T-helper 9 cell (primary cell): ENCODE measurements around the gene USP14.
"Not testable (repeated sequence)": the region's sequence is repeated elsewhere in the genome, so short reads cannot be mapped to it uniquely, and the experiment has no call there.

Source experiments
- DNase-seq: peaks from one replicate; pipeline ENCODE4 v3.0.0-alpha.2; 2020
- total RNA-seq, 2 donors: gene quantifications; one replicate each; lab custom pipeline; 2026; lab: John Stamatoyannopoulos, UW

The USP14 gene
- total RNA-seq, result 34.8 to 57.0 reads per million in 2 donors

GRCh38 chr18:158128-159036 lies at the start of gene USP14:
TSS of gene USP14 (plus strand) at chr18:158557. CDS start at chr18:158699, 142 bp downstream.
- peak; percentile 96 for DNase-seq

GRCh38 chr18:108665-109063 lies 49.7 kb upstream of the USP14 start:
- DNase-seq, result not testable (repeated sequence)

DNA sequence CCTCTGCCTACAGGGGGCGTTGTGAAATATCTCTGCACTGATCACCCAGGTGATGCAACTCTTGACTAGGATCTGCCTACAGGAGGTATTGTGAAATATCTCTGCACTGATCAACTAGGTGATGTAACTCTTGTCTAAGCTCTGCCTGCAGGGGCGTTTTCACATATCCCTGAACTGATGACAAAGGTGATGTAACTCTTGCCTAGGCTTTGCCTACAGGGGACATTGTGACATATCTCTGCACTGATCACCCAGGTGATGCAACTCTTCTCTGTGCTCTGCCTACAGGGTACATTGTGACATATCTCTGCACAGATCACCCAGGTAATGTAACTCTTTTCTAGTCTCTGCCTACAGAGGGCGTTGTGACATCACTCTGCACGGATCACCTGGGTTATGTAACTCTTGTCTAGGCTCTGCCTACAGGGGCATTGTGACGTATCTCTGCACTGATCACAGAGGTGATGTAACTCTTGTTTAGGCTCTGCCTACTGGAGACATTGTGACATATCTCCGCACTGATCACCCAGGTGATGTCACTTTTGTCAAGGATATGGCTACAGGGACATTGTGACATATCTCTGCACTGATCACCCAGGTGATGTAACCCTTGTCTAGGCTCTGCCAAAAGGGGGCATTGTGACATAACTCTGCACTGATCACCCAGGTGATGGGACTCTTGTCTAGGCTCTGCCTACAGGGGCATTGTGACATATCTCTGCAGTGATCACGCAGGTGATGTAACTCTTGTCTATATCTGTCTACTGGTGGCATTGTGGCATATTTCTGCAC lies 49.0 kb upstream of the USP14 start:
- DNase-seq, result peak; percentile 8

DNA sequence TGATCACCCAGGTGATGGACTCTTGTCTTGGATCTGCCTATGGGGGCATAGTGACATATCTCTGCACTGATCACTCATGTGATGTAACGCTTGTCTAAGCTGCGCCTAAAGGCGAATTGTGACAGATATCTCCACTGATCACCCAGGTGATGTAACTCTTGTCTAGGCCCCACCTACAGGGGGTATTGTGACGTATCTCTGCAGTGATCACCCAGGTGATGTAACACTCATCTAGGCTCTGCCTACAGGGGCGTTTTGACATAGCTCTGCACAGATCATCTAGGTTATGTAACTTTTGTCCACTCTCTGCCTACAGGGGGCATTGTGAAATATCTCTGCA lies 48.5 kb upstream of the USP14 start:
- not testable (repeated sequence) for DNase-seq

- DNase-seq, result not testable (repeated sequence)
Measured at GRCh38 chr18:110351-111201, 47.8 kb upstream of the USP14 start.

- DNase-seq, result peak; percentile 62
Measured at GRCh38 chr18:111306-112014, 46.9 kb upstream of the USP14 start.

DNA sequence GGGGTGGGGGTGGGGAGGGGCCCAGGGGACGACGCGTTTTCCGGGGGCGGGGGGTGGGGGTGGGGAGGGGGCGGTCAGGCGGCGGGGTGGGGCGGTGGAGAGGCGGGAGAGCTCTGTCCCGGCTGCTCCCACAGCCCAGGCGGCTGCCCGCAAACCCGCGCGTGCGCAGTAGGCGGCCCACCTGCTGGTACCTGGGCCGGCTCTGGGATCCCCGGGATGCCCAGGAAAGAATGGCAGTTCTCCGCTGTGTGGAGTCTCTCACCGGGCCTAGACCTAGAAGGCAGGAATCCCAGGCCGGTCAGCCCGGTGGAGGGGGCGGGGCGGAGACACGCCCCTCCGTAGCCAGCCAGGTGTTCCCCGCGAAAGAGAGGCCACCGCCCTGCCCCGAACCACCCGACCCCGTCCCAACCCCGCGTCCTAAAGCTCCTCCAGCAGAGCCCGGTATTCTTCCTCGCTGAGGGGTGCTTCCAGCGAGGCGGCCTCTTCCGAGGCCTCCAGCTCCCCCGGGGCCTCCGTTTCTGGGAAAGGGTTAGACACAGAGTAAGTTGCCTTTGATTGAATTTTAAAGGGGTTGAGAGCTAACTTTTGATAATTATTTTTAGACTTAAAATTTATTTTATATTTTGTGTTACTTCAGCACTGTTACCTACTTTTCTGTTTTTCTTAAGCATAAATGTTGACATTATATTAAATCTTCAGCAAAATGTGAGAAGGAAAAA lies 46.2 kb upstream of the USP14 start:
- not testable (repeated sequence) for DNase-seq

DNA sequence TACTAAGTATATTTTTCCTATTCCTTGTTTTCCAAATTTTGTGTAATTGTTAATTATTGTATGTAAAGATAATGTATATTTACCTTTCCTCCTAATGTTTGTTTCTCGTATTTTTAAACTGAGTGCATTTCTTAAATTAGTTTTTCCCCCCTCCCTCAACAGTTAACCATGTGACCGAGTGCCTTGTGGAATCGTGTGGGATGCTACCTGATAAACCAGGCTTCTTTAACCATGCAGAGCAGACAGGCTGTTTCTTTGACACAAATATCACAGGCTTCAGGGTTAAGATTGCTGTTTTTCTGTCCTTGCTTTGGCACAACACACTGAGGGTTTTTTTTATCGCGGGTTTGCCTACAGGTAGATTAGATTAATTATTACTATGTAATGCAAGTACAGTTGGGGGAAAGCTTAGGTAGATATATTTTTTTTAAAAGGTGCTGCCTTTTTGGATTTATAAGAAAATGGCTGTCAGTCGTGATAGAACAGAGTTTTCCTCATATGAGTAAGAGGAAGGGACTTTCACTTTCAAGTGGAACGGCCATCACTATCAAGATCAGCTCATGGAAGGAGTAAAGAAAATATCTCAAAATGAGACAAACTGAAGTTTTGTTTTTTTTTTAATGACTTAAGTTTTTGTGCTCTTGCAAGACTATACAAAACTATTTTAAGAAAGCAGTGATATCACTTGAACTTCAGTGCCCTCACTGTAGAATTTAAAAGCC lies 37.7 kb upstream of the USP14 start:
- not testable (repeated sequence) for DNase-seq

DNA sequence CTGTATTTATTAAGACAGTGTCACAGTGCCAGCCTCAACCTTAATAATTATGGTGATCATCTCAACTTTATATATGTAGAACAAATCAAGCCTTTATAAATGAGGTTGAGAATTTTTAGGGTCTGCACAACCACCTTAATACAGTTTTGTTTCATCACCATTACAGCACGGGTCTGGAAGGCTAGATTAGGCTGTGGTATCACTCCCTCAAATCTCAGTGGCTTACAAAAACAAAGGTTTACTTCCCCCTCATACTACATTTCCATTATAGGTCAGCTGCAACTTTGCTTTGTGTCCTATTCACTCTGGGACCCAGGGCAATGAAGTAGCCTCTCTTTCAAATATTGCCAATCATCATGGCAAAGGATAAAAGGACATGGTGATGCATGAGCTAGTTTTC lies 23.3 kb upstream of the USP14 start:
- no peak for DNase-seq

DNA sequence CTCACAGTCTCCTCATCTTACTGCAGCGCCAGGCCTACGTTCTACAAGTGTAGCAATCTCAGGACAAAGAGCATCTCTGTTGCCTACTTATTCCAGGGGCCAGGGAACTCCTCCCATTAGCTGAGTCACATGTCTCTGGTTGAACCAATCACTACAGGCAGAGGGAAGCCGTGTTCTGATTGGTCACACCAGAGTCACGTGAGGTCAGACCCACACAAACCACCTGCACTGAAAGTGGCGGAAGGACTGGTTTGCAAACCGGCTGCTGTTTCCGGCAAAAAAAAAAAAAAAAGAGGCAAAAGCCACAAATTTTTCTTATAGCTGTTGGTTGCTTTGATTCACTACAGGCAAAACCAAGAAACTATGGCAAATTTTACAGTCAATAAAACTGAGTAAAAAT lies 21.9 kb upstream of the USP14 start:
- peak; percentile 13 for DNase-seq

DNA sequence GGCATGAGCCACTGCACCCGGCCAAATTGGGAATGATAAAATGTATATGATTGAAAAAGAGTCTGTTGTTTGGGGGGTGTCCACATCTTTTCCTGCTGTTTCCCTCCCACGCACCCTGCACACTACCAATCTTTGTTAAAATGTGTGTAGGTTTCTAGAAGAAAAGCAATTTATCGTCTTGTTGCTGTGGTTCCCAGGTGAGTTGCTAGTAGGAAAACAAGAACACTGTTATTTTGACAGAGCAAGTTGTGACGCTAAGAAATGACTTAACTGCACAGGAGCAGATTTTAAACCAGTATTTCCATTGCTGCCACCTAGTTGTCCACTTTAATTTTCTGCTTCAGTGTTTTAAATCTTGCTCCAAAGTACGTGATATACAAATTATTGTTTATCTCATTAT lies 21.0 kb upstream of the USP14 start:
- DNase-seq, result no peak

- no peak for DNase-seq
Measured at GRCh38 chr18:140670-141266, 17.6 kb upstream of the USP14 start.

DNA sequence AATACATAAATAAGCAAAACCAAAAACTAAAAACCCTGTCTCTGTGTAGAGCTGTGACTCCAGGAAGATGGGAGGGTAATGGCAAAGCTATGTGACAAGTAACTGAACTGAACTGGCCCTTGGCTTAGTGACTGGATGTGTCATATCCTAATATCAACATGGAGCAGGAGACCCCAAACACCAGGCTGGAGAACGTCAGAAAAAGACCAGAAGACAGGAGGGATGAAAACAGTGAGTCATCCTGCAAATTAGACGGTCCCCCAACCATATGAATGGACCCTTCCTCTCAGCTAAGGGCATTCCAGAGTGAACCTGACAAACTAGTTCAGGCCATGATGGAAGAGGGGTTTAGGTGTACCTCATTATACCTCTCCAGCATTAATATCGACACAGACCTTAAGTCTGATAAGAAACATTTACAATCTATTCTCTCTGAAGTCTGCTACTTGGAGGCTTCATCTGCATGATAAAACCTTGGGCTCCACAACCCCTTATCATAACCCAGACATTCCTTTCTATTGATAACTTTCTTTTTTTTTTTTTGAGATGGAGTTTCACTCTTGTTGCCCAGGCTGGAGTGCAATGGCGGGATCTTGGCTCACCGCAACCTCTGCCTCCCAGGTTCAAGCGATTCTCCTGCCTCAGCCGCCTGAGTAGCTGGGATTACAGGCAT lies 15.6 kb upstream of the USP14 start:
- not testable (repeated sequence) for DNase-seq

DNA sequence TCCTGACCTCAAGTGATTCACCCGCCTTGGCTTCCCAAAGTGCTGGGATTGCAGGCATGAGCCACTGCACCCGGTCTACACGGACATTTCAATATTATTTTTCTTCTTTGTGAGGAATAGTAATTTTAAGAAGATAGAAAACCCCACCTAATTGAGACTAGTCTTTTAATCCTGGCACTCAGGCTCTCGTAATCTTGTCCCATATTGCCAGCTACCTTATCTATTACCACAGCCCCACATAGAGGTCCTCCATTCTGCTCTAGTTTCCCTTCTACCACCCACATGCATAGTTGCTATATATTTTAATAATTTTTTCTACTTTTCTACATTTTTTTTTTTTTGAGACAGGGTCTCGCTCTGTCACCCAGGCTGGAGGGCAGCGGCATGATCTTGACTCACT lies 9.5 kb upstream of the USP14 start:
- no peak for DNase-seq

DNA sequence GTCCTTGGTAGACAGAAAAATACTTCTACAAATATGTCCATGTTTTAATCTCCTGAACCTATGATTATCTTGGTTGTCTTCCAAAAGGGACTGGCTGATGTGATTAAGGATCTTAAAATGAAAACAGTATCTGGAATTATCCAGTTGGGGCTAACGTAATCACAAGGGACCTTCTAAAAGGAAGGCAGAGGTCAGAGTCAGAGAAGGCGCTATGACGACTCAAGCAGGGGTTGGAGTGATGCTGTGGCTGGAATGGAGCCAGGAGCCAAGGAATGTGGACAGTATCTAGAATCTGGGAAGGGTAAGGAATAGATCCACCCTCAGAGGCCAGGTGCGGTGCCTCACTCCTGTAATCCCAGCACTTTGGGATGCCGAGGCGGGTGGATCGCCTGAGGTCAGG lies 4.2 kb upstream of the USP14 start:
- DNase-seq, result no peak

DNA sequence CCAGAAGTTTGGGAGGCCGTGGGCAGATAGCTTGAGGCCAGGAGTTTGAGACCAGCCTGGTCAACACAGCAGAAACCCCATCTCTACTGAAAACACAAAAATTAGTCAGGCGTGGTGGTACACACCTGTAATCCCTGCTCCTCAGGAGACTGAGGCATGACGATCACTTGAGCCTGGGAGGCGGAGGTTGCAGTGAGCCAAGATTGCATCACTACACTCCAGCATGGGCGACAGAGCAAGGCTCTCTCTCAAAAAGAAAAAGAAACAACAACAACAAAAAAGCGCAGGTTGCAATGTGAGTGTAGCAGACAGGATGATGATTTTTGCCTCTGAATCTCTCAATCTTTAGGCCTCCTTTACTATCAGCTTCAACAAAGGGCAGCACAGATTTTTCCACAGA lies 2.7 kb upstream of the USP14 start:
- DNase-seq, result no peak

DNA sequence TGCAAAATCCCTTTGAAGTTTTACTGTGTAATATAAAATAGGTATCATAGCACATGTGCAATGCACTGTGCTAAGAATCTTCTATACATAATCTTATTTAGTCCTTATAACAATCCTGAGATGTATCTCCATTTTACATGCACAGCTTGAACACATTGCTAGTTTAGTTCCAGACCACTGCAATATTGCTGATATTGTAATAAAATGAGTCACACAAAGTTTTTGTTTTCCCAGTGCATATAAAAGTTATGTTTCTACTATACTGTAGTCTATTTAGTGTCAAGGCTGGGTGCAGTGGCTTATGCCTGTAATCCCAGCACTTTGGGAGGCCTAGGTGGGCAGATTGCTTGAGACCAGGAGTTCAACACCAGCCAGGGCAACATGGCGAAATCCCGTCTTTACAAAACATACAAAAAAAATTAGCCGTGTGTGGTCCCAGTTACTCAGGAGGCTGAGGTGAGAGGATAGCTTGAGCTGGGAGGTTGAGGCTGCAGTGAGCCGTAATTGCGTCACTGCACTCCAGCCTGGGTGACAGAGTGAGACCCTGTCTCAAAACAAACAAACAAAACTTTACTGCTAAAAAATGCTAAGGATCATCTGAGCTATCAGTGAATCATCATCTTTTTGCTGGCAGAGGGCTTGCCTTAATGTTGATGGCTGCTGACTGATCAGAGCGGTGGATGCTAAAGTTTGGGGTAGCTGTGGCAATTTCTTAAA lies 1.7 kb upstream of the USP14 start:
- no peak for DNase-seq

DNA sequence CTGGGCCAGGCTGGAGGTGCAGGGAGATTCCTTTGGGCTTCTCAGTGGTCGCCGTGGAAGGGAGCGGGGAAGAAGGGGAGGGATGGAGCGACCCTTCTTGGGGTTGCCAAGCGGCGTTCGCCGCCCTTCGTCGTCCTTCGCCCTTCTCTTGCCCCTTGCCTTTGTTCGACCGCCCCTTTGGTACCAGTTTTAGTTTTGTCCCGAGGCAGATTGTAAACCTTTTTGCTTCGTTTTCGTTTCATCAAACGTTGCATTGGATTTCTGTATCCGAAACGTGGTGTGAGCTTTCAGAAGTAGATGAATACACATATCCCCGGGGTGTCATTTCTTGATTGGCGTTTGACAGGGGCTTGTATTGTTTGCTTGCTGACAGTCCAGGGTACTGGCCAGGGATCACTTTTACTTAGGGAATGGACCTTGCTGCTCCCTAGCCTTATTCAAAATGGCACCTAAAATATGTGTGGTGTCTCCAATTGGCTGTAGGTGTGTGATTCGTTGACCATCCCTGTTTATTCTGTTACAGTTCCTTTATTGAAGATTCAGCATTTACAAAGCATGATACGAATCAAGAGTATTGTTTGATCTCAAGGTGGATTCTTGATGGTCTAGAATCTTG lies 788 bp downstream of the USP14 start:
- DNase-seq, result no peak

DNA sequence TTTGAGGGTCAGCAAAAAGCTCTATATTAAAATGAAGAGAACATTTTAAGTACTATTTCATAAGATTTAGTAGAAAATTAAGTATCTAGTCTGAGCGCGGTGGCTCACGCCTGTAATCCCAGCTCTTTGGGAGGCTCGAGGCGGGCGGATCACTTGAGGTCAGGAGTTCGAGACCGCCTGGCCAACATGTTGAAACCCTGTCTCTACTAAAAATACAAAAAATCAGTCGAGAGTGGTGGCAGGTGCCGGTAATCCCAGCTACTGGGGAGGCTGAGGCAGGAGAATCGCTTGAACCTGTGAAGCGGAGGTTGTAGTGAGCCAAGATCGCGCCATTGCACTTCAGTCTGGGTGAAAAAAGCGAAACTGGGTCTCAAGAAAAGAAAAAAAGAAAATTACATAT lies 1.6 kb downstream of the USP14 start:
- DNase-seq, result no peak
